ENCODE results near the gene TEX11.
"Not testable (repeated sequence)": the region's sequence is repeated elsewhere in the genome, so short reads cannot be mapped to it uniquely, and the experiment has no call there.

Gene TEX11

GRCh38 chrX:70621743-70622142 lies 286.8 kb downstream of the TEX11 start:
- DNase-seq, result no peak
- intact Hi-C loops (cut with DNase I), result no loop called here

DNA sequence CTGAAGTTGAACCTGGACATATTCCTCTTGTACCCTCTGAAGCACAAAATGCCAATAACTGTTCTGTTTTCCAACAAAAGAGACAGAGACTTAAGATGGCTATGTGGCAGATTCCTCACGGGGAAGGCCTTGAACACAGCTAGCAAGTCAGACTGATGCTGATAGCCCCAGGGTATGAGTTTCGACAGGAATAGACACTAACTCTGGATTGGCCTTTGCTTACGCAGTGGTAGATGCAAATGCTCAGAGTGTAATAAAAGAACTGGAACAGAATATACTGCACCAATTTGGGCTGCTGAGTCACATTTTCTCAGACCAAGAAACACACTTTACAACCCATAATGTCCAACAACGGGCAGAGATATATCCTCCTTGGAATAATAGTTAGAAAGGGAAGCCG lies 290.0 kb downstream of the TEX11 start:
- intact Hi-C loops (cut with DNase I), result no loop called here
- DNase-seq, result no peak

DNA sequence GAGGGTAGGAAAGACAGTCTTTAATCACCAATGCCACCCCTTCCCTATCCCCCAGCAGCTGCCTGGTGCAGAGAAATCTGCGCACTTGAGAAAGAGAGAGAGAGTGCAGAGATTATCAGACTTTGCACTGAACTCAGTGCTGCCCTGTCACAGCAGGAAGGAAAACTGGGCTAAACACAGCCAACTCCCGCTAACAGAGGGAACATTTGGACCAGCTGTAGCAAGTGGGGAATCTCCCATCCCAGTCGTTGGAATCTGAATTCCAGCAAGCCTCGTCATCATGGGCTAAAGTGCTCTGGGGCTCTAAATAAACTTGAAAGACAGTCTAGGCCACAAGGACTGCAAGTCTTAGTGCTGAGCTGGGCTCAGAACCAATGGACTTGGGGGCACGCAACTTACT lies 295.2 kb downstream of the TEX11 start:
- intact Hi-C loops (cut with DNase I), result no loop called here
- no peak for DNase-seq

DNA sequence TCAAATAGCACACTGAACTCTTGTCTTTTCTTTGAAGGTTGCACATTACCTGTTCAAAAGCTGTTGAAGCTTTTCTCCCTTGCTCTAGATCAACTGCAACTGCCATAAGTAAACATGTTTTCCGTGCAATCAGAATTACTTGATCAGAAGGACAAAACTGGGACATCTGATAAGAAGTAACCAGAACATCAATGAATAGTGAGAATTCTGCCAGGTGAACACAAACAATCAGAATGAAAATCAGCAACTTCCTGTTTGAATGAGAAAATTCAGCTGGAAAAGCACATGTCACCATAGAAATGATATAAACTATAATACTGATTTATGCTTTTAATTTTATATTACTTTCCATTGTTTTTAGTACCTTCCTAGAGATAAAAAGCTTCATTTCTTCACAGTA lies 303.2 kb downstream of the TEX11 start:
- intact Hi-C loops (cut with DNase I), result no loop called here
- no peak for DNase-seq

GRCh38 chrX:70592091-70592490 lies 316.4 kb downstream of the TEX11 start:
- no peak for DNase-seq
- intact Hi-C loops (cut with DNase I), result no loop called here

DNA sequence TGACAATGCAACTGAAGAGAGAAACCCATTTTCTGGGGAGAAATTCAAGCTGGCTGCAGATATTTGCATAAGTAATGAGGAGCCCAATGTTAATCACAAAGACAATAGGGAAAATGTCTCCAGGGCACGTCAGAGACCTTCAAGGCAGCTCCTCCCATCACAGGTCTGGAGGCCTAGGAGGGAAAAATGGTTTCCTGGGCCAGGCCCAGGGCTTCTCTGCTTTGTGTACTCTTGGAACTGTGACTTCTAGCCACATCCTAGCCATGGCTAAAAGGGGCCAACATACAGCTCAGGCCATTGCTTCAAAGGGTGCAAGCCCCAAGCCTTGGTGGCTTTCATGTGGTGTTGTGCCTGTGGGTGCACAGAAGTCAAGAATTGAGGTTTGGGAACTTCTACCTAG lies 321.4 kb downstream of the TEX11 start:
- DNase-seq; intact Hi-C loops (cut with DNase I): not testable (repeated sequence)

DNA sequence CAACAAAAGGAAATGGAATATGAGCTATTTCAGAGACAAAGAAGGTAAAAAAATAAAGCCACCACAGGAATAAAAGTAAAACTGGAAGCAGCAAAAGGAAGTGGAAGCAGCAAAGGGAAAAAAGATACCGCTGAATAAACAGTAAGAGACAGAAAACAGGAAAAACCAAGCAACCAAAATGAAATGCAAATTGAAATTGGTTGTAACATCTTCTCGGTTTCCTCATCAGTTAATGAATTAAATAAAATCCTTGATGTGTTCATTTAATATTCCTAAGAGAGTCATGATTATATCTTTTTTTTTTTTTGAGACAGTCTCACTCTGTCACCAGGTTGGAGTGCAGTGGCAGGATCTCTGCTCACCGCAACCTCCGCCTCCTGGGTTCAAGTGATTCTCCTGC lies 331.1 kb downstream of the TEX11 start:
- intact Hi-C loops (cut with DNase I), result no loop called here
- no peak for DNase-seq

GRCh38 chrX:70569922-70570576 lies 338.5 kb downstream of the TEX11 start:
- intact Hi-C loops (cut with DNase I), result not testable (repeated sequence)
- DNase-seq, result peak in 2 of 10 donors; percentile 46 to 48

DNA sequence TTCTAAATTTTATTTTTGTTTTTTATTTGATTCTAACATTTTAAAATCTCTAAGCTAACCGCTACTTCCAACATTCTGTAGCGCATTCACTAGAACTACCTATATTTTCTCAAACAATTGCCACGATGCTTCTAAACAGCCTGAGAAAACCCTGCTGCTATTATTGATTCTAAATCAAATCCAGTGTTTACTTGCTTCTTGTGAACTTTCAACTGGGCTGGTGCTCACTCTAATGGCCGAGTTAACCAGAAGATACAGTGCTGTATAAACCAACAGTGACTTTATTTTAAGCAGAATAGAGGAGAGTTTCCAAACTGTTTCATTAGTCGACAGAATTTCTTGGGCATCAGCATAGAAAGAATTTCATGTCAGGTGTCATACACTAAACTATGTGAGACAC lies 353.6 kb downstream of the TEX11 start:
- no peak for DNase-seq
- intact Hi-C loops (cut with DNase I), result no loop called here

DNA sequence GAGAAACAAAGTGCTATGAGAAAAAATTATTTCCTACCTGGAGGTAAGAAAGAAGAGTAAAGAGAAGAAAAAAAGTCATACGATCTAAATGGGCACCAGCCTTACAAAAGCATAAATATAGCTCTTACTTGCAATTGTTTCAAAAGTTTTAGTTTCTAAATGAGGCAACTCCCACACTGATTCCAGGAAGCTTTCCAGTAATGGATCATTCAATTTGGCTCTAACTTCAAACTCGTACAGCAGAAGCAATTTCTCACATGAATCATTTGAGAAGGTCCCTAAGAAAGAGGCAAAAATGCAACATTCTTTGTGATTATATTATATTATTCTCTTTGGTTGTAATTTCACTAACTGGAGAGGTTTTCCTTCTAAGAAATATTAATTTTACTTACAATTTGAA lies 354.0 kb downstream of the TEX11 start:
- no peak for DNase-seq
- intact Hi-C loops (cut with DNase I), result no loop called here

DNA sequence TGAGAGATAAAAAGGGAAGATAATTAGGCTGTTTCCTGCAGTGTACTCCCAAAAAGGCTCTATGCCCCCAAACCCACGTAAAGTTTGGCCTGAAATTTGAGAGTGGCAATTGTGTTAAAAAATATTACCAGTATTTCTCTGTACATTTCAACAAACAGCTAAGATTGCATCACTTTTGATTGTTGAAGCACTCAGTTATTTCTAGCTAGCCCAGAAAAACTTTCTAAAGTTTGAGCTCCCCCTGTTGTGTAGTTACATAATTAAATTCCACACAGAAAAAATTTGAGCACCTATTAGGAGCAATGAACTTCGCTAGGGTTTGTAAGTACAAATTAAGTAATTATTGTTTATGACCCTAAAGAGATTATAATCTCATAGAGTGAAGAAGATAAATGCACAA lies 354.4 kb downstream of the TEX11 start:
- no peak for DNase-seq
- intact Hi-C loops (cut with DNase I), result no loop called here

DNA sequence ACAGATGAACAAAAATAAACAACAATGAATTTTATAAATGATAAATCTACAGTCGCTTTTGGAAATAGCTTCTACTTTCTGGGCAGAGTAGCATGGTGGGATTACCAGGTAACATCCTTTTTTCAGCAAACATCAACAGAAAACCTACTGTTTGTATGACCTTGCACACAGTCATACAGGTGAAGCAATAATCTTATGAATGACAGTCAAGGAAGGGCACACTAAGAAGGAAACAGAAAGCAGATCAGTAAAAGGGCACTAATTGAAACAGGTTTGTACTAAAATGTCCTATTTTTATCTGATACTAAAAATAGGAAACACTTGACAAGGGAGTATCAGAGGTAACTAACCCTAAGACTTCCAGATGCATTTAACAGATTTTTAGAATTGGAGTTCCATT lies 355.0 kb downstream of the TEX11 start:
- no peak for DNase-seq
- intact Hi-C loops (cut with DNase I), result no loop called here

DNA sequence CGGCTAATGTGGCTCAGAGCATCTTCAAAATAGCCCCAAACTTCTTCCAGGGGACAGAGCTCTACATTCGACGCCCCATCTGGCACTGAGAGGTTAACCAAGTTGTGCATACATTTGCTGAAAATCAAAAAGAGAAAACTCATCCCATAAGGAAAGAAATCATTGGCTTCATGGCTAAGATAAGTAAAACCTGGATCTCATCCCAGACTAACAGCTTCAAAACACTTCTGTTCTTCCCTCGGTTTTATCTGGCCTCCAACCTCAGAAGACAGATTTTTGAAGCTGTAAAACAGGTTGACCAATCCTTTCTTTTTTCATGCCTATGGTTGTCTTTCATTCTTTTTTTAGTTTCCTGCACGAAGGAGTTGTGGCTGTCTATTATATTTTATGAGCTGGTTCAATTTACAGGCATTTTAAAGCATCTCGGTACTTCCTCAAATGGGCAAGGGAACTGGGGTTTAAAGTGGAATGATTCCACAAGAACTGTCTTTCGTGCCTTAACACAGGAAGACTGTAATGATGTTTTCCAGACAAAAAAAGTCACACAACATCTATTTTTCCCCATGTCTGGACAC lies 356.3 kb downstream of the TEX11 start:
- intact Hi-C loops (cut with DNase I), result no loop called here
- DNase-seq, result no peak

- intact Hi-C loops (cut with DNase I), result no loop called here
- no peak for DNase-seq
Measured at GRCh38 chrX:70549429-70549828, 359.1 kb downstream of the TEX11 start.

DNA sequence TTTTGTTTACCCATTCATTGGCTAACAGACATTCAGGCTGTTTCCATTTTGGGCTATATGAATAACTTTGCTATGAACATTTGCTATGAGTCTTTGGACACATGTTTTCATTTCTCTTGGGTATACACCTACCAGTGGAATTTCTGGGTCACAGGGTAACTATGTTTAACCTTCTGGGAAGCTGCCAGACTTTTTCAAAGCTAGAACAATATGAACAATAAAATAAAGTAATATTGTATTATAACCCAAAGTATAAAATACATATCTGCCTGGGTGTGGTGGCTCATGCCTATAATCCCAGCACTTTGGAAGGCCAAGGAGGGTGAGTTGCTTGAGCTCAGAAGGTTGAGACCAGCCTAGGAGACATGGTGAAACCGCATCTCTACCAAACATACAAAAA lies 373.3 kb downstream of the TEX11 start:
- intact Hi-C loops (cut with DNase I), result no loop called here

DNA sequence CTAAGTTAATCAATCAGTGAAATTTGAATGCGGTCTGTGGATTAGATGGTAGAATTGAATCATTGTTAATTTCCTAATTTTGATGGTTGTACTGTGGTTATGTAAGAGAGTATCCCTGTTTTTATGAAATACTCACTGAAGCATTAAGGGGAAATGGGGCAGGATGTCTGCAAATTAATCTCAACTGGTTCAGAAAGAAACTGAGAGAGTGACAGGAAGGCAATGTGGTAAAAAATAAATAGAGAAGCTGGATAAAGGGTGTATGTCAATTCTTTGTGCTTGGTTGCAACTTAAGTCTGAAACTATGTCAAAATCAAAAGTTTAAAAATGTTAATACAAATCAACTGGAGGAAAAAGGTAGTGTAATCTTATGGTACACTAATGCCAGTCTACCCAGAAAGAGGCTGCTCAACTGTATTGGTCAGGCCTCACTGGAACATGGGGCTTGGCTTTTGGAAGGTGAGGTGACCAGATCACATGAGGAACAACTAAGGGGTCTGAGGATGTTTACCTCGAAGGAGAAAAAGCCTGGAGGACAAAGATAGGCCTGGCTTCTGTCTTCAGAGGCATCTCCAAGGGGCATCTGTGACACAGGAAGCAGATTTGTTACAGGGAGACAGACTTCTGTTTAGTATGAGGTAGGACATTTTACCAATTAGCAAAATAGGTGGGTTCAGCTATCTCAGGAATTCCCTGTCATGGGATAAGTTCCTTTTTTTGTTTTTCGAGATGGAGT lies 380.7 kb downstream of the TEX11 start:
- no peak for DNase-seq
- intact Hi-C loops (cut with DNase I), result no loop called here

More for the DNA sequence above, 373.3 kb downstream of the TEX11 start:
- DNase-seq, result no peak

GRCh38 chrX:70527053-70527452 lies 381.5 kb downstream of the TEX11 start:
- no peak for DNase-seq
- intact Hi-C loops (cut with DNase I), result no loop called here

- intact Hi-C loops (cut with DNase I), result no loop called here
- no peak for DNase-seq
Measured at GRCh38 chrX:70525733-70526132, 382.8 kb downstream of the TEX11 start.

- intact Hi-C loops (cut with DNase I); DNase-seq: not testable (repeated sequence)
Measured at GRCh38 chrX:70515692-70516091, 392.8 kb downstream of the TEX11 start.

DNA sequence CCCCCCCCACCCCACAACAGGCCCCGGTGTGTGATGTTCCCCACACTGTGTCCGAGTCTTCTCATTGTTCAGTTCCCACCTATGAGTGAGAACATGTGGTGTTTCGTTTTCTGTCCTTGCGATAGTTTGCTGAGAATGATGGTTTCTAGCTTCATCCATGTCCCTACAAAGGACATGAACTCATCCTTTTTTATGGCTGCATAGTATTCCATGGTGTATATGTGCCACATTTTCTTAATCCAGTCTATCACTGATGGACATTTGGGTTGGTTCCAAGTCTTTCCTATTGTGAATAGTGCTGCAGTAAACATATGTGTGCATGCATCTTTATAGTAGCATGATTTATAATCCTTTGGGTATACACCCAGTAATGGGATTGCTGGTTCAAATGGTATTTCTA lies 393.2 kb downstream of the TEX11 start:
- intact Hi-C loops (cut with DNase I); DNase-seq: not testable (repeated sequence)

DNA sequence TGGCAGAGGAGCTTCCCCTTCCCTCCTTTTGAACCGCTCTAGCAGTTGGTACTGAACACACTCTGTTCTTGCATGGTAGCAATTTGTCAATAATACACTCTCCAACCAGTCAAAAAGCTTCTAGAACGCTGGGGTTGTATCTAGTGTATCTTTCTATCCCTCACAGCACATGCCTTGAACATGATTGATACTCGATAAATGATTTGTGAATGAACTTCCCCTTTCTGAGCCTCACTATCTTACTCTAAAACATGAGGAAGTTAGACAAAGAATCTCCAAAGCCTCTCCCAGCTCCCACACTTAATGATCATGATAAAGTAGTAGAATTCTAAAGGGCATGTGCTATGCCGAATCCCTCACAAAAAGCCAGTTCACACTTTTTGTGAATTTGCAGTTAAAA lies 399.4 kb downstream of the TEX11 start:
- intact Hi-C loops (cut with DNase I), result no loop called here
- no peak for DNase-seq

DNA sequence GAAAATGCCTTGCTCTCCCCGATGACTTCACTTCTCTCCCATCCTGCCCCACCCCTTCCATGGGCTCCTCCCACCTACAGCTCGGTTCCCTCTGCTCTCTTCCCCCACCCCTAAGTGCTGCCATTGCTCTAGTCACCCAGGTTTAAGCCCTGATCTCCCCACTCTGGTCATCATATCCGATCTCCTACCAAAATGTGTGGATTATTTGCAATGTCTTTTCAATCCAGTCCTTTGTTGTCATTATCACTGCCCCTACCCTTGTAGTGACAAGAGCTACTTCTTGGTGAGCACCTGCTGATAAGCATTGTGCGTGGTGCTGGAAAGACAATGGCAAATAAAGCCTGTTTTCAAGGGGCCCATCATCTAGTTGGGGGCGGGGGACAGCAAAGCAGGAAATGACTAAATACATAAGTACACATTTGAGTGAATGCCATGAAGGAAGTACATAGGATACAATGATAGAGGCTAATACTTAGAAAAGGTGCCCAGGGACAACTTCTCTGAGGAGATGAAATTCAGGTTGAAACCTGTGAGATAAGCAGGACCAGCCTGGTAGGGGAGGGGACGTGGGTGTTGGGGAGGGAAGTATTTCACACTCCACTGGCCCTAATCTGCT lies 400.1 kb downstream of the TEX11 start:
- intact Hi-C loops (cut with DNase I), result no loop called here
- no peak for DNase-seq

Data from posterior cingulate gyrus (tissue), 11 donors.